ENCODE measurements around the gene BARHL1.

The BARHL1 gene

DNA sequence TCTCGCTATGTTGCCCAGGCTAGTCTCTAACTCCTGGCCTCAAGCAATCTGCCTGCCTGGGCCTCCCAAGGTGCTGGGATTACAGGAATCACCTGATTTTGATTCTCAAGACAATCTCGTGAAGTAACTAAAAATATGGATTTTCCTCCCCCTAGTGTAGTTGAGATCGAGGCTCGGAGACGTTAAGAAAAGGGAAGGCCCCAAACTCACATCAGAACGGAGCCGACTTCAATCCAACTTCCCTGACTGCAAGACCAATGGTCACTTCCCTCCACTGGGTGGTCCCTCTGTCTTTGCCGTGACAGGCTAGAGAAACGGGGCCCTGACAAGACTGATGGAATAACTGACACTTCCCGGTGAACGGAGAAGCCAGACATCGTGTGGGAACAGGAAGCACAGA, 28.3 kb downstream of the BARHL1 start:
- in situ Hi-C loops (cut with MboI; ENCODE audit: low sequenced_read_pairs), result no loop called here

GRCh38 chr9:132614324-132614723, 31.9 kb downstream of the BARHL1 start:
- in situ Hi-C loops (cut with MboI; ENCODE audit: low sequenced_read_pairs), result no loop called here

DNA sequence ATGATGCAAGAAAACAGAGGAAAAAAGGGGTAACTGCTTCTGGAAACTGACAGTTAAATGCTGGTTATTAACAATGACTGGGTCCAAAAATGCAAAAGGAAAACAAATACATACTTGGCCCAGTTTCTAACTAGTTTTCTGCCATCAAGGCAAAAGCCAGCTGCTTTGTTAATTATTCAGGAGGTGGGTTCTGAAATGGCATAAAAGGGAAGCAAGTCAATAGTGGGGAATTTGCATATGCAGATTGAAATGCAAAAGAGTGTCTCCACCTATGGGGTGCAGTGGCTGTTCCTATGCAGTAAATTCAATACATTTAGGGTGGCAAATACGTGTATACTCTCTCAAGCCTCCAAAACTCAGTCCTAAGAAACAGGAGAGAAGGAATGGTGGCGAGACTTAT, 33.4 kb downstream of the BARHL1 start:
- in situ Hi-C loops (cut with MboI; ENCODE audit: low sequenced_read_pairs), result no loop called here

DNA sequence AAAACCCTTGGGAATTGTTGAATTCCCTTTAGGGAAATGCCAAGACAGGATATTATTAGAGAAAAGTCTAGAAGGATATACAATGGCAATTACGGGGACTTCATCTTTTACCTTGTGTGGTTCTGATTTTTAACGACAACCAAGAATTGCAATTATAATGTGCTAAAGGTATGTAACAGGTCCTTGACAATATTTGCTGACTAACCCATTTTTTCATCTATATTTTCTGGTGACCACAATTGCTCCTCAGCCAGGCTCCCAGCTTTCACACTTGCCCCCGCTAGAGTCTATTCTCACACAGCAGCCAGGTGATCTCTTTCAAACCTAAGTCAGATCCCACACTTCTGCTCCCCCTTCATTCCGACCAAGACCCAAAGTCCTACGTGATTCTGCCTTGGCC, 34.3 kb downstream of the BARHL1 start:
- in situ Hi-C loops (cut with MboI; ENCODE audit: low sequenced_read_pairs), result no loop called here

- in situ Hi-C loops (cut with MboI; ENCODE audit: low sequenced_read_pairs), result no loop called here
Observed at GRCh38 chr9:132622159-132622558, 39.8 kb downstream of the BARHL1 start.

DNA sequence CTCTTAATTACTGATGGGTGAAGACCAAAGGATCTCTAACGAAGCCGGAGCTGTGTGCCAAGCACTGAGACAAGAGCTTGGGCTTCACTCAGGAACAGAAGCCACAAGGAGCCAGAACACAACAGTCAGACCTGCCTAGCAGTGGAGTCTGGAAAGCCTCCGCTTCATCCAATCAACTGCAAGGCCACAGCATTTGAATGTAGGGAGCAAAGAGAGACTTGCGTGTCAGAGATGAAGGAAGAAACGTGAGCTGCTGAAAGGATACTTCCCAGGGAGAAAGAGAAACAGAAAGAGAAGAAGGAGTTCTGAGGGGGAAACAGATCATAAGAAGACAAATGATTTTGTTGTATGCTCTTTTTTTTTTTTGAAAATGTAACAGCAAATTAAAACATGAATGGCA, 43.9 kb downstream of the BARHL1 start:
- in situ Hi-C loops (cut with MboI; ENCODE audit: low sequenced_read_pairs), result no loop called here

DNA sequence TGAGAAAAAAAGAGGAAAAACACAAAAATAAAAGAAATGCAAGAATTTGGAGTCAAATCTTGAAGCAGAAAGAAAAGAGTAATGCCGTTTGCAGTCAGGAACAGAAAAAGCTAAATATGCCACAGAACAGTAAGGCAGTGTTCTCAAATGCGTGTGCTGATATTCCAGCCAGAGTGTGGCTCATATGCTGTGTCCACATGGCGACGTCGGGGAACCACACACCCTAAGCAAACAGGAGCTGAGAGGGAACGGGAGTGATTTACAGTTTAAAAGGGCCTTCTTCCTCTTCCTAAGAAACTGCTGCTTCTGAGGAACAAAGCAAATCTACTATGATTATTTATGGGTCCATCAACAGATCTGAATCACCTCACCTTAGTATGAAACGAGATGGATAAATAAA, 44.7 kb downstream of the BARHL1 start:
- in situ Hi-C loops (cut with MboI; ENCODE audit: low sequenced_read_pairs), result no loop called here

DNA sequence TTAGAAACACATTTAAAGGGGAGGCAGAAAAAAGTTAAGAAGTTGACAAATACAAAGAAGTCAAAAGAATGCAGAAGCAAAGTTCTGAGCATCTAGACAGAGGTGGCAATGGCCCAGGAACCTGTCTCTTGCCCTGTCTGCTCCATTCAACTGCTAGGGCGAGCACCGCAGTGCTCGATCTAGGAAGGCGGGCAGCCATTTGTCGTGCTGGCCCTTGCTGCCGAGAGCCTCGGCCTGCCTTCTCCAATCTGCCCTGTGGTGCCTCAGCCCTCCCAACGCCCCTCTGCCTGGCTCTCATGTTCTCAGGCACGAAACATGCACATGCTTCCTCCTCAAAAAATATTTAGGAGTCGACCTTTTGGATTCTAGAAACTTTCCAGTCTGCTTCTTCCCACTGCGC, 45.2 kb downstream of the BARHL1 start:
- in situ Hi-C loops (cut with MboI; ENCODE audit: low sequenced_read_pairs), result no loop called here

- in situ Hi-C loops (cut with MboI; ENCODE audit: low sequenced_read_pairs), result no loop called here
Observed at GRCh38 chr9:132628746-132629145, 46.3 kb downstream of the BARHL1 start.

- in situ Hi-C loops (cut with MboI; ENCODE audit: low sequenced_read_pairs), result no loop called here
Observed at GRCh38 chr9:132630116-132630515, 47.7 kb downstream of the BARHL1 start.

DNA sequence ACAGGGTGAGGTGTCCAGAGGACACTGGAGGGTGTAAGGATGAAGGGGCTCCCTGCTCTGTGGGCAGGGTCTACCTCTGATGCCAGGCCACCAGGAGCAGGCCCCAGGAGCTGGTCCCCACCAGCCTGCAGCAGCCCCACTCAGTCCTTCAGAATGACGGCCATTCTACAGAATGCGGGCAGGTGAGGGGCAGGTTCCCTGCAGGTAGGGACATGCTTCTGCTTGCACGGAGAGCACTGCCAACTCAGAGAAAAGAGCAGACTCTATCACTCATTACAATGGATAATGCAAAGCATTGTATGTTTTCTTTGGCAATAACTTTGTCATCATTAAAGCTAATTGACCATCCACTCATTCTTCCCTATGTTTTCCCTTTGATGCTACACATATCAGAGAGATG, 48.4 kb downstream of the BARHL1 start:
- in situ Hi-C loops (cut with MboI; ENCODE audit: low sequenced_read_pairs), result no loop called here

GRCh38 chr9:132631280-132631679, 48.9 kb downstream of the BARHL1 start:
- in situ Hi-C loops (cut with MboI; ENCODE audit: low sequenced_read_pairs), result no loop called here

GRCh38 chr9:132631685-132632084, 49.3 kb downstream of the BARHL1 start:
- in situ Hi-C loops (cut with MboI; ENCODE audit: low sequenced_read_pairs), result no loop called here

- in situ Hi-C loops (cut with MboI; ENCODE audit: low sequenced_read_pairs), result no loop called here
Observed at GRCh38 chr9:132632413-132633129, 50.2 kb downstream of the BARHL1 start.

DNA sequence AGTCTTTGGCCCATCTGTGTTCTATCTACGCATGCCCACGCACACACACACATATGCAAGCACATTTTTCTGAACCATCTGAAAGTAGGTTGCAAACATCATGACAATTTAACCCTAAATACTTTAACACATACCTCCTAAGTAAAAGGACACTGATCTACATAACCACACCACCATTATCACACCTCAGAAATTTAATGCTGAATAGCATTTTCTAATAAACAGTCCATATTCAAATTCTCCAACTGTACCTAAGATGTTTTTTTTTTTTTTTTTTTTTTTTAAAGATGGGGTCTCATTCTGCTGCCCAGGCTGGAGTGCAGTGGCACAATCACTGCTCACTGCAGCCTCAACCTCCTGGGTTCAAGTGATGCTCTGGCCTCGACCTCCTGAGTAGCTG, 51.9 kb downstream of the BARHL1 start:
- in situ Hi-C loops (cut with MboI; ENCODE audit: low sequenced_read_pairs), result no loop called here

DNA sequence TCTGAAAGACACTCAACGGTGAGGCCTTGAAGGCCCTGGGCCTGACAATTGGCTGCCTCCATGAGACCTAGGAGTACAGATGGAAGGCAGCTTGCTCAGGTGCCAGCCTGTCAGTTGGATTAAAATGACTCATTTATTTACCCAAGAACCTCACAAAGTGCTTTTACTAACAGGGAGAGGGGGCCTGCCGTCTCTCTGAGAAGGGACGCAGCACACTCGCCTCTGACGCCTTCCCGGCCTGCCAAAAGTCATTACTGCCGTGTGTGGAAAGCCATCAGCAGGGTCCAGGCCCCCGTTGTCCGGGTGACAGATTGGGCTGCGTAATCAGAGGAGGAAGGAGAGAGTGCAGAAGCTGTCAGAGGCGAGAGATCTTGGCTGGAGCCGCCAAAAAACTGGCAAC, 54.9 kb downstream of the BARHL1 start:
- in situ Hi-C loops (cut with MboI; ENCODE audit: low sequenced_read_pairs), result no loop called here

DNA sequence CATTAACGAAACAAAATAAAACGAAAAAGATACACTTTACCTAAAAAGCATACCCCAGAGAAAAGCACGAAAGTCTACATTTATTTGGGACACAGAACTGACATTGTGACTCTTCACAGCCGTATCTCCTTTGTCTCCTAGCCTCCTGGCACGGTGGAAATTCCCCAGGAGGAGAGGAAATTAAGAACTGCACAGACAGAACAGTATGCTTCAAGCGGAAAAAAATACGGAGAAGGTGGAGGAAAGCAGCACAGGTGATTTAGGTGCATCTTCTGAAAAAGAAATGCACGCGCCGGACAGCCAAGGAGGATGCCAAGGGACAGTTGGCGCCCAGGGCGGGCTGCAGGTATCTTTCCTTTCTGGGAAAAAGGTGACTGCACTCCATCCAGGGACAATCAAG, 55.4 kb downstream of the BARHL1 start:
- in situ Hi-C loops (cut with MboI; ENCODE audit: low sequenced_read_pairs), result no loop called here

GRCh38 chr9:132638240-132638639, 55.8 kb downstream of the BARHL1 start:
- in situ Hi-C loops (cut with MboI; ENCODE audit: low sequenced_read_pairs), result no loop called here

DNA sequence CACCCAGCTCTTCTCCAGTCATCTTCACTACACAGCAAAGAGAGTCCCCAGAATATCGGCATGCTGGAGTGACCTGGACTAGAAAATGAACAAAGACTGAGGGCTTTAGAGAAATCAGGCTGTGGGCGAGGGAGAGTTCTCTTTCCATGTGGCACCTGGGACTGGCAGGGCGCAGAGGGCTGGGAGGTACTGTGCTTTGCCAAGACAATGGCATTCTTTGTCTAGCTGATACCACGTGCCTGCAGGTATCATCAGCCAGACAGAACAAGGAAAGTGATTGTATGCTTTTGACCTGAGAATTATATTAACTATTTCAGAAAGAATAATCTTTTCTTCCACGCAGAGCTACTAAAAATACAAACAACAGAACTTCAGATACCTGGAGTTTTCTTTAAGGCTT, 56.9 kb downstream of the BARHL1 start:
- in situ Hi-C loops (cut with MboI; ENCODE audit: low sequenced_read_pairs), result no loop called here

Data from HL-60/S4 treated with phorbol 12-myristate 13-acetate at 8.2 ng/mL for 4 days and 3 days (cell line).